GM19238 (cell line): ENCODE data around the gene EVC.
"Not testable (repeated sequence)": the region's sequence is repeated elsewhere in the genome, so short reads cannot be mapped to it uniquely, and the experiment has no call there.

Experiments
- DNase-seq: peaks from one replicate; pipeline ENCODE4 v3.0.0; 2011; ENCODE audit warnings: low spot score; ENCODE audit not compliant: insufficient read length

Gene EVC

DNA sequence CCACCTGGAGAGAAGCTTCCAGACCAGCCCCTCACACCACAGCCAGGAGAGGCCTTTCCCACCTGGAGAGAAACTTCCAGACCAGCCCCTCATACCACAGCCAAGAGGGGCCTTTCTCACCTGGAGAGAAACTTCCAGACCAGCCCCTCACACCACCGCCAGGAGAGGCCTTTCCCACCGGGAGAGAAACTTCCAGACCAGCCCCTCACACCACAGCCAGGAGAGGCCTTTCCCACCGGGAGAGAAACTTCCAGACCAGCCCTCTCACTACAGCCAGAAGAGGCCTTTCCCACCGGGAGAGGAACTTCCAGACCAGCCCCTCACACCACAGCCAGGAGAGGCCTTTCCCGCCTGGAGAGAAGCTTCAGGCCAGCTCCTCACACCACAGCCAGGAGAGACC is 101.1 kb downstream of the EVC start:
- not testable (repeated sequence) for DNase-seq

DNA sequence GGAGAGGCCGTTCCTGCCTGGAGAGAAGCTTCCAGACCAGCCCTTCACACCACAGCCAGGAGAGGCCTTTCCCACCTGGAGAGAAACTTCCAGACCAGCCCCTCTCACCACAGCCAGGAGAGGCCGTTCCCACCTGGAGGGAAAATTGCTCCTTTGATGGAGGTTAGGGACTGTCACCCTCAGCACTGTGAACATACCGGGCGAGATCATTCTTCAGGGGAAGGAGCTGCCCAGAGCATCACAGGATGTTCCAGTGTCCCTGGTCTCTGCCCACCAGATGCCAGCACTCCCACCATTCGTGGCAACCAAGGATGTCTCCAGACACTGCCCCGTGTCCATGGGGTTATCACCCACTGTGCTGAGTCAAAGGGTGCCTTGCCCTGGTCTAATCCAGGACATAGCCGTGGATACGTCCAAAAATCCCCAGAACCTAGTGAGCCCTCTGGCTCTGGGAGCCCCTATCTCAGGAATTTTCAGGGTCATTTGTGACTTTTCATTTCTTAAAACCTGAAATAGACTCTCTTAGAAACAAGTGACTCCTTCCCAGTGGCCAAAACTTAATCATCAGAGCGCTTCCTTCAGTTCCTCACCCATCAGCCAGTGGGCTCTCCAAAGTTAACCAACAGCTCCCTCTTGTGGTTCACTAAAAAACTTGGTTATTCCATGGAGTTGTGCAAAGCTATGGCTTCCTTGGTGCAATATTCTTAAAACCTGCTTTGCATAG is 101.7 kb downstream of the EVC start:
- DNase-seq: peak; percentile 44

DNA sequence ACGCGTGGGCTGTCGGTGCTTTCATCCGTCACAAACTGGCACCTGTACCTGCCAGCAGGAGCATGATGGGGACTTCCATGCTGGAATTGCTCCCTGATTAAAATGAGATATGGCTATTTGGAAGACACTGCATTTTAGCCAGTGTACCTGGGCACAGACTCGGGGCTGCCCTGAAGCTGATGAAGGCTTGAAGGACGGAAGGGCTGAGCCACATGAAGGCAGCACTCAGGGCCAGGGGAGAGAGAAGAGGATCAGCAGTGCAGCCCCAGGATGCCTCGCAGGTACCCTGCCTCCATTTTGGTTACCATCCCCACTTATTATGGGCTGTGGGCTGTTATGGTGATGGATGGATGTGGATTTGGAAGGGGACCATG is 102.9 kb downstream of the EVC start:
- DNase-seq: no peak

DNA sequence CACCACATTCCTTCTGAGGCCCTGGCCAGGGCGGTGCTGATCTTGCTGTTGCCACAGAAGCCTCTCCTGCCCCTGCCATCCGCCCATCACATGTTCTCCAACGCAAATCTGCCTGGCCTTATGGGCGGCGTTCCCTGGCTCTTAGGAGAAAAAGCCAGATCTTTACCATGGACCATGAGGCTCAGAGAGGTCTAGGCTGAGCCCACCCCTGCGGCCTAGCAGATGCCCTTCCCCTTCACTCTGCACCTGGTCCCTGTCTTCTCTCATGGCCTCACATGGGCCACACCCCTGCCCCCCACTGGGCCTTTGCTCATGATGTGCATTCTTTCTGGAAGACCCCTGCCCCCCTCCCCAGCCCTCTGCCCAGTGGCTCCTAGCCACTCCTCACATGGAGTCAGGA is 103.4 kb downstream of the EVC start:
- DNase-seq: no peak

DNA sequence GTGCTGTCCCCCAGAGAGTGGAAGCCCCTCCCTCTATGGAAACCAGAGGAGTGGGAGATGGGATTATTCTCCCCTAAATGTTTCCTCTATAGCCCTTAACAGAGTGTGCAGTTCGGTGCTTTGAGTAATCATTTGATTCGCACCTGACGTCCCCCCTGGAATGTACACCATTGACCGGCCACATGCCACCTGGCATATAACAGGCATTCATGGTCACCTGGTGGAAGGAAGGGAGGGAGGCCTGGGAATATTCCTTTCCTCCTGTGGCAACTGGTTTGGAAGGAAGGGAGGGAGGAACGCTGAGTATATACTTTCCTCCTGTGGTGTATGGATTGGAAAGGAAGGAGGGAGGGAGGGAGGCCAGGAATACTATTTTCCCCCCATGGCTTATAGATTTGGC is 104.6 kb downstream of the EVC start:
- DNase-seq: no peak

DNA sequence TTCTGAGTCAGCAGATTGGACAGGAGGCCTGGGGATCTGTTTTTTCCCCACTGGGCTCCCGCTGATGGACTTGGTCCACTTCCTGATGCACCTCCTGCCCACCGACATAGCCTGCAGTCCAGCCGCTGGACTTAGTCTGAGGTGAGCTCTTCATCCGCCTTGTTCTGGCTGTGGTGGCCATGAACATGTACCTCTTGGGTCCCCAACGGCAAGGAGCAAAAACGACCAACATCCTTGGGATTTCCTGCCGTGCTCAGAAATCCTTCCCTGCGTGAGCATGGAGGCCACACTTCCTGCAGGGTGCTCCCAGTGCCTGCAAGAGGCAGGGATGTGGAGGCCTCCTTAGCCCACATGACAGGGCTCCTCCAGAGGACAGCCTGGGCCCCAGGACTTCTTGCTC is 105.1 kb downstream of the EVC start:
- DNase-seq: no peak

DNA sequence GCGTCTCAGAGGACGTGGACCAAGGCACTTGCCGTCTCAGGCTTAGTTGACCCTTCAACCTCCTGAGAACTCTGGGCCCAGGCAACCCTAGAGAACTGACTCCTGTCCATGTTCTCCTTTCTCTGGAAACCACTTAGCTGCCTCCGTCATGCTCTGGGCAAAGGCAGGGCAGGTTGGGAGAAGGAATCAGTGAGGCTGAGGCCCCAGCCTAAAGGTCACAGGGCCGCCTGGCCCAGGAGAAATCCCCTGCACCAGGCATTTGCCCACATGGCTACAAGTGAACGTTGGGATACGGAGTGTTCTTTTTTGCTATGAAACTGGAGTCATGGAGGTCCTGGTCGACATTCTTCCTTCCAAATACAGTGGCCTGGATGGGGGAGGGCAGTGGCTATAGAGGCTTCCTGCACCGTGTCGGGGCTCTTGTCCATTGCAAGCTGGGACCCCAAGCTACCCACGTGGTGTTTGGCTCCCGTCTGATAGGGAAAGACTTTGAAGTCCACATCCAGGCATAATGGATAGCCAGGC is 105.9 kb downstream of the EVC start:
- no peak for DNase-seq

DNA sequence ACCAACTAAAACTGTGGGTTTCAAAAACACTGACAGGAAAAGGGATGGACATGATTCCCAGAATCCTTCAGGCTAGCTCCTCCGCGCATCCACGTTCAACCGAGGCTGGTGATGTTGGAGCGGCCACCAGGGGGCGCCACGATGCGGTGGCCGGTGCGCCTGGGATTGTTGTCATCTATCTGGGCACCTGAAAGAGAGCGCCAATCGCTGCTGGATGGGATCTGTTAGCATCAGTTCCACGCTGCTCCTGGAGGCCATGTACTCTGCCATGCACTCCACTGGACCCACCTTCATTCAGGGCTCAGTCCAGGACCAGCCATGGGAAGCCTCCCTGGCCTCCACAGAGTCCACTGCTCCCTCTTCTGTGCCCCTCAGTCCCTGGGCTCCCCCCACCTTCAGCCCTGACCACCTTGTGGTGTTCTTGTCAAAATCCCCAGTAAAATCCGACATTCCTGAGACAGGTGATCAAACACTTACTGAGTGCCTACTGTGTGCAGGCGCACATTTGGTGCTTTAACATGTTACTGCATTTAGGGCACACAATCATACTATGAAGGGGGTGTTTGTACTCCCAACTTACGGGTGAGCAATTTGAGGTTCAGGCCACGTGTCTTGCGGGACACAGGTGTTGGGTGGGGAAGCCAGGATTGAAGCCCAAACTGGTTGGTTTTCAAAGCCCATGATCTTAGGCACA is 110.8 kb downstream of the EVC start:
- DNase-seq: no peak

GRCh38 chr4:5822619-5823018 is 111.6 kb downstream of the EVC start:
- no peak for DNase-seq

DNA sequence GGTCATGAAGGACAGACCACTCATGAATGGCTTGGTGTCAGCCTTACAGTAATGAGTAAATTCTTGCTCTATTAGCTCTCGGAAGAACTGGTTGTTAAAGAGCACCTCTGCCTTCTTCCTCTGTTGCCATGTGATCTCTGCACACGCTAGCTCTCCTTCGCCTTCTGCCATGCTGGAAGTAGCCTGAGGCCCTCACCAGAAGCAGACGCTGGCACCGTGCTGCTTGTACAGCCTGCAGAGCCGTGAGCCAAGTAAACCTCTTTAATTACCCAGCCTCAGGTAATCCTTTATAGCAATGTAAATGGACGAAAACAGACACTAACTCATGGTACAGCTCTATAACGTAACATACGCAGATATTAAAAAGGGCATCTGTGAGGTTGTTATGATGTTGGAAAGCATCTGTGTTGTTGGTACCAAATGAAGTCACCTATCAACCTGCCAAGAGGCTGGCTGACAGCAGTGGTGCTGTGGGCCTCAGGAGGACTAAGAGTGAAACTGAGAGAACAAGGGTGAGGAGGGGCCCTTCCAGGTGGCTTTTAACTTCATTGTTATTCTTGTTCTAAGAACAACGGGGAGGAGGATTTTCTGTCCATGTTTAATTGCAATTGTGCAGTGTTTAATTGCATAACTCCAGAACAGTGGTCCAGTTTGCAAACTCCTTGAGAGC is 112.7 kb downstream of the EVC start:
- DNase-seq: no peak

DNA sequence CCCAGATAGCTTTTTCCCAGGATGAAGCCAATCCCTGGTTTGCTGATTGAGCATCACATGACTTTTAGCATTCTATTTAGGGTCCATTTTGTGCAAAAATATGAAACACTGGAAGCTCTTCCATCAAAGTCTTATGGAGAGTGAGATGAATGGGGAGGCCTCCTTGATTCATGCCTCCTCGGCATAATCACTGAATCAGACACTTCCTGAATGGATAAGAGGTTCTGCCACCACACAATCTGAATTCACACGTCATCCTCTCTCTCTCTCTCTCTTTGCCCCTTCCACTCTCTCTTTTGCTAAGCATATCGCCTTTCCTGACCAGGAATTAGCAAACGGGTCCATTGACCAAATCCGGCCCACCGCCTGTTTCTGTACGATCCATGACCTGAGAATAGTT is 113.2 kb downstream of the EVC start:
- DNase-seq: no peak

- DNase-seq: no peak
Observed at GRCh38 chr4:5824635-5825034, 113.6 kb downstream of the EVC start.

- no peak for DNase-seq
Observed at GRCh38 chr4:5825321-5826041, 114.5 kb downstream of the EVC start.

- DNase-seq: no peak
Observed at GRCh38 chr4:5826437-5827107, 115.6 kb downstream of the EVC start.

DNA sequence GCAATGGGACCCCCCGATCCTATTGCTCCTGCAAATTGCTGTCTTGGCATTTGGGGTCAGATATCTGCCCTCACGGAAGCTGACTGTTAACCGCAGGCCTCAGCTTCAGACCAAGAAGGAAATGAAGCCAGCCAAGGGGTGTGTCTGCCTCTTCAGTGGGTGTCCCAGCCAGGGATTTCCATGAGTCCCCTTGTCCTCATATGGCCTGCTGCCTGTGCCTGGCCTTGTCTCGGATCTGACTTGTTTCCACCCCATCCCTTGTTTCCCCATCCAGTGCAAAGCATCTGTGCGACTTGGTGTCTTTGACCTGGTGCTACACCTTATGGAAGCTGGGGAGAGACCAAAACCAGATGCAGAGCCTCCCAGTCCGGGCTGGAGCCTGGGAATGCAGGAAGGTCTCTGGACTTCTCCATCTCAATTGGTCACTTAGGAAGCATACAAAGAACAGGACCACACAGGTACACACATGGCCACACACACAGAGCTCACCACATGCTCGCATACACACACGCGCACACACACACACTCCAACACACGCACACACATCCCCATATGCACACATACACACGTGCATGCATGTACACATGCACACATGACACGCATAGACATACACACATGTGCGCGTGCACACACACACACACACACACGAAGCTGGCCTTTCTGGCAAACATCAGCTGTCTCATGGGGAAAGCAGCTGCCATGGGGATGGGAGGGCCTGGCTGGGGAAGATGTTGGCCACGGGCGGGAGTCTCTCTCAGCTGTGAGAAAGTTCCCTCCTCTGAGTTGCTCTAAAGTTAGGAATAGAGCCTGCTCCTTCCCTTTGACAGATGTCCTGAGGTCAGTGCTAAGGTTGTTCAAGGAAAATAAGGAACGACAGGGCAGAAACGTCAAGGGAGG is 116.4 kb downstream of the EVC start:
- DNase-seq: no peak

DNA sequence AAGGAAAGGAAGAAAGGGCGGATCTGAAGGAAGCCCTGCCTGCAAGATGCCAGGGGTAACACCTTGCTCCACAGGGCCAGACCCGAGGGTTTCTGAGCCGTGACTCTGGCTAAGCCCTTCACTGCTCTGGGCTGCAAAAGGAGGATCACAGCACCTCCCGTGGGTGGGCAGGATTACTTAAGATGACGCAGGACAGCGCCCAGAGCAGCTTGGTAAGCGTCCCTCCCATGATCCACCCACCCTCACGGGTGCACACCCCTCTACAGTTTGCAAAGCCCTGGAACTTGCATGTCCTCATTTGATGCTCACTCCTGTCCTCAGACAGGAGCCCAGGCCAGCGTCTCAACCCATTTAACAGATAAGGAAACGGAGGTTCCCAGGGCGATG is 117.0 kb downstream of the EVC start:
- no peak for DNase-seq

DNA sequence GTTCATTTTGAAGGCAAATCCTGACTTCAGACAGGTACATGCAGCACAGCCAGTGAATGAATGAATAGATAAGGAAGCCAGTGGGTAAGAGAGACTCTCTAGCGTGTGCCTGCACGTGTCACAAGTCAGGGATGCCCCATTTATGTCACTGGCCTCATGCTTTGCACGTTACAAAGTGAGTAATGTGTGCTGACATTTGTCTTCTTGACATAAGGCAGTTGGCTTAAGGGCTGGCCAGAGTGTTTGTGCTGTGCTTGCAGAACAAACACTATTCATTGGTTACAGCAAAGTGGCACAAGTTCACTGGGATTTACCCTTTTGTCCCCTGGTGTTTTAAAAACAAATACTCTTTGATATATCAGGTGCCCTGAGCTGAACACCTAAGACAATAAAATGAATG is 125.9 kb downstream of the EVC start:
- DNase-seq: no peak

DNA sequence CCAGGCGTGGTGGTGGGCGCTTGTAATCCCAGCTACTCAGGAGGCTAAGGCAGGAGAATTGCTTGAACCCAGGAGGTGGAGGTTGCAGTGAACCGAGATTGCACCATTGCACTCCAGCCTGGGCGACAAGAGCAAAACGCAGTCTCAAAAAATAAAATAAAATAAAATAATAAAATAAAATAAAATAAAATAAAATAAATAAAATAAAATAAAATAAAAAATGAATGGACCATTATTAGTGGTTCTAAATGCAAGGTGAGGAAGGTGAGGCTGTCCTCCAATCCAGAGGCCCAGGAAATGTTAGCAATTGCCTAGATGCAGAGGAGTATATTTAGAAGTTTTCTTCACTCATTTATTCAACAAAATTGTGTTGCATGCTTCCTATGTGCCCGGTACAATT is 126.5 kb downstream of the EVC start:
- DNase-seq: not testable (repeated sequence)

DNA sequence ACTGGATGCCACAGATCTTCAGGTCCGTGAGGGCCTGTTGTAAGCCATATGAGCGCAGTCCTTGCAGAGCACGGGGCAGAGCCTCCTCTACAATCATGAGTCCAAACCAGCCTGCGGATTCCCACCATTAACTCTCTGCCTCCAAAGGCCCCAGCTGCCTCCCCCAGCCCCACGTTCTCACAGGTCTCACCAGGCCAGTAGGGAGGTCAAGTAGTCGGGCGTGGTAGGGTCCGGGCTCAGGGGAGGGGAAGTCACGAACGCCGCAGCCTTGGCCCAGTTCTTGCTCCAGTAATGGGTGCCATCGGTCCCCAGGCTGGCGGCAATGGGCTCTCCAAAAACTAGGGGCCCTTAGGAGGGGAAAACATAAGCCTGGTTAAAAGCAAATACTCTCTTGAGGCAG is 128.3 kb downstream of the EVC start:
- no peak for DNase-seq
